ENCODE results near the gene ATG10.

ATG10 gene

DNA sequence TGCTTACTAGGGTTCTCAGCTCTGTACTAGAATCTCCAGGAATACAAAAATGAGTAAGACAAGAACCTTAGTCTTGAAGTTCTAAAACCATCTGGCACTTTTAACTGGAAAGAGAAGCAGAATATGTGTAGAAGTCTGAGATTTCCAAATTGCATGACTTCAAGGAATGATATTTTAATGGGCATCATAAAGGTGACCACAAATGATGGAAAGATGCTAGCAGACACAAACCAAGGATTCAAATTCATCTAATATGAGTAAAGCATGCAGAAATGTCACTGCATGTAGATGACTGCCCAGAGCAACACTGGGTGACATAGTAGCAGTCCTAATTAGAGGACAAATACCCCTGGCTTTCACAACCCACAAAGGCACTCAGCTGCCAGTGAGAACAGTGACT lies 189.1 kb downstream of the ATG10 start:
- H3K9ac ChIP-seq (ENCODE audit: low read length), result no peak overlapping the region
- TF ChIP-seq, protein P1, sequence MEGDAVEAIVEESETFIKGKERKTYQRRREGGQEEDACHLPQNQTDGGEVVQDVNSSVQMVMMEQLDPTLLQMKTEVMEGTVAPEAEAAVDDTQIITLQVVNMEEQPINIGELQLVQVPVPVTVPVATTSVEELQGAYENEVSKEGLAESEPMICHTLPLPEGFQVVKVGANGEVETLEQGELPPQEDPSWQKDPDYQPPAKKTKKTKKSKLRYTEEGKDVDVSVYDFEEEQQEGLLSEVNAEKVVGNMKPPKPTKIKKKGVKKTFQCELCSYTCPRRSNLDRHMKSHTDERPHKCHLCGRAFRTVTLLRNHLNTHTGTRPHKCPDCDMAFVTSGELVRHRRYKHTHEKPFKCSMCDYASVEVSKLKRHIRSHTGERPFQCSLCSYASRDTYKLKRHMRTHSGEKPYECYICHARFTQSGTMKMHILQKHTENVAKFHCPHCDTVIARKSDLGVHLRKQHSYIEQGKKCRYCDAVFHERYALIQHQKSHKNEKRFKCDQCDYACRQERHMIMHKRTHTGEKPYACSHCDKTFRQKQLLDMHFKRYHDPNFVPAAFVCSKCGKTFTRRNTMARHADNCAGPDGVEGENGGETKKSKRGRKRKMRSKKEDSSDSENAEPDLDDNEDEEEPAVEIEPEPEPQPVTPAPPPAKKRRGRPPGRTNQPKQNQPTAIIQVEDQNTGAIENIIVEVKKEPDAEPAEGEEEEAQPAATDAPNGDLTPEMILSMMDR (IDR thresholded peaks at IDR 0.05; ENCODE audit: low read length), result no peak
- no peak for TF ChIP-seq EZH2 (IDR thresholded peaks at IDR 0.05; ENCODE audit: borderline replicate concordance, low read length)
- H4K20me1 ChIP-seq (ENCODE audit: insufficient read depth, low read length), result no peaks in the 10 kb centered on the region
- H3K4me3 ChIP-seq (ENCODE audit: low read depth, low read length, poor library complexity, severe bottlenecking), result no peak overlapping the region
- H3K27ac ChIP-seq (ENCODE audit: low read depth, low read length, poor library complexity, severe bottlenecking), result no peak overlapping the region
- H3K36me3 ChIP-seq (ENCODE audit: insufficient read depth, low read length), result no peaks in the 10 kb centered on the region
- no peak overlapping the region for H3K4me2 ChIP-seq (ENCODE audit: low read length)
- peaks cover 7% of the 10 kb centered on the region for H3K4me1 ChIP-seq (ENCODE audit: insufficient read depth, low read length, severe bottlenecking)
- no peaks in the 10 kb centered on the region for H3K27me3 ChIP-seq (ENCODE audit: insufficient read depth, low read length)
- H3K79me2 ChIP-seq (ENCODE audit: insufficient read depth, low read length), result no peaks in the 10 kb centered on the region
- no peaks in the 10 kb centered on the region for H3K9me3 ChIP-seq (ENCODE audit: low read length)
- H3K9me2 ChIP-seq (ENCODE audit: low read depth, low read length), result no peaks in the 10 kb centered on the region
- no peak overlapping the region for H2AFZ ChIP-seq (ENCODE audit: low read length)
- H3F3A ChIP-seq (ENCODE audit: insufficient read depth, low read length), result 0 out of 2 replicates have a peak, but pooled peaks cover 3% of the 10 kb centered on the region

DNA sequence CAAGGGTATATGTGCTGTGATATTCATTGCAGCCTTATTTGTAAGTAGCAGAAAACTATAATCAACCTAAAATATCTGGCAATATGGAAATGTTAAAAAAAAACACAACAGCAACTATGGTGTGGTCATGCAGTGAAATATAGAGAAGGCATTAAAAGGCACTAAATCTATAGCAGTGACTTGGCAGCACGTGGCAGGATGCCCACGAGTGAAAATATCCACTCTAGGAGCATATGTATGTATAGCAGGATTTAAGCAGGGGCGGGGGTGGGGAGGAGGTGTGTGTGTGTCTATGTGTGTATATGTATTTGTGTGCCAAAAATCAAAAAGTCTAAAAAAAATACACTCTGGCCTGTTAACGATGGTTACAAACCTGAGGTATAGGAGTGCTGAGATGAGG lies 190.8 kb downstream of the ATG10 start:
- Histone ChIP-seq H3K9me3 (ENCODE audit: low read length) (no peaks in the 10 kb centered on the region), H2AFZ (ENCODE audit: low read length) (no peak overlapping the region), H3K9me2 (ENCODE audit: low read depth, low read length) (no peaks in the 10 kb centered on the region), H3K4me3 (ENCODE audit: low read depth, low read length, poor library complexity, severe bottlenecking) (no peak overlapping the region), H3K9ac (ENCODE audit: low read length) (no peak overlapping the region), H3F3A (ENCODE audit: insufficient read depth, low read length) (0 out of 2 replicates have a peak, but pooled peaks cover 3% of the 10 kb centered on the region), H3K27ac (ENCODE audit: low read depth, low read length, poor library complexity, severe bottlenecking) (no peak overlapping the region), H4K20me1 (ENCODE audit: insufficient read depth, low read length) (no peaks in the 10 kb centered on the region), H3K4me2 (ENCODE audit: low read length) (no peak overlapping the region), H3K4me1 (ENCODE audit: insufficient read depth, low read length, severe bottlenecking) (peaks cover 21% of the 10 kb centered on the region), H3K79me2 (ENCODE audit: insufficient read depth, low read length) (no peaks in the 10 kb centered on the region), H3K36me3 (ENCODE audit: insufficient read depth, low read length) (no peaks in the 10 kb centered on the region), H3K27me3 (ENCODE audit: insufficient read depth, low read length) (no peaks in the 10 kb centered on the region)
- TF ChIP-seq, protein P1 (IDR thresholded peaks at IDR 0.05; ENCODE audit: low read length), result no peak
- TF ChIP-seq EZH2 (IDR thresholded peaks at IDR 0.05; ENCODE audit: borderline replicate concordance, low read length), result no peak

DNA sequence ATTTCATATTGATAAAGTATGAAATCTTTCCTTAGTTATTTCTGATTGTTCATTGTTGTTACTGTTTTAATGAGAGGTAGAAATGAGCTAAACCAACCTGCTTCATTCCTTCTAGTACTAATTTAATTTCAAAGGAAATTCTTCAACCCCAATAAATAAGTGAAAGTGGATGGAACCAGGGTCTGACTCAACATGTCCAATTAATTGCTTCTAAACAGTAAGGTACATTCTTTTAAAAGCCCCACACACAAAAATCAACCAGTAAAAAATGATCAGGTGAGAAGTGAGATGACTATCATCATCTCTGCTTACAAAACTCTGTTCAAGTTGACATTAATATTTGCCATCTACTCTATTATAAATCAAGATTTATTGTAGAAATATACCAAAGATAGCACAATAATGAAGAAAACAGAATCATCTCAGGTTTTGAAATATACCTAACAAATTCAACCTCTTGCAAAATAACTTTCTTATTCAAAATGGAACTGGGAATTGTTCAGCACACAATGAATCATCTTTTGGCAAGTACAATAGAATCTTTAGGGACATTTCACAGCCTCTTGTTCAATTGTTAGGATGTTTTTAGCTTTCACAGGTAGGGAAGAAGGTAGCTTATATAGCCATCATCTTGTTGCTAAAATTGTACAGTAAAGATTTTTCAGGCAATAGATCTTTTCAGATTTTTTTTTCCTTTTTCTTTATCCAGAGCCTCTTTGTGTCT lies 191.8 kb downstream of the ATG10 start:
- Histone ChIP-seq H3K4me3 (ENCODE audit: low read depth, low read length, poor library complexity, severe bottlenecking) (no peak overlapping the region), H2AFZ (ENCODE audit: low read length) (no peak overlapping the region), H3K4me2 (ENCODE audit: low read length) (no peak overlapping the region), H3K27me3 (ENCODE audit: insufficient read depth, low read length) (no peaks in the 10 kb centered on the region), H3K36me3 (ENCODE audit: insufficient read depth, low read length) (no peaks in the 10 kb centered on the region), H3K9me2 (ENCODE audit: low read depth, low read length) (no peaks in the 10 kb centered on the region), H3K4me1 (ENCODE audit: insufficient read depth, low read length, severe bottlenecking) (peaks cover 25% of the 10 kb centered on the region), H3K27ac (ENCODE audit: low read depth, low read length, poor library complexity, severe bottlenecking) (no peak overlapping the region), H4K20me1 (ENCODE audit: insufficient read depth, low read length) (no peaks in the 10 kb centered on the region), H3K9me3 (ENCODE audit: low read length) (no peaks in the 10 kb centered on the region), H3K9ac (ENCODE audit: low read length) (no peak overlapping the region), H3K79me2 (ENCODE audit: insufficient read depth, low read length) (no peaks in the 10 kb centered on the region), H3F3A (ENCODE audit: insufficient read depth, low read length) (0 out of 2 replicates have a peak, but pooled peaks cover 3% of the 10 kb centered on the region)
- TF ChIP-seq, protein P1 (IDR thresholded peaks at IDR 0.05; ENCODE audit: low read length), result no peak
- TF ChIP-seq EZH2 (IDR thresholded peaks at IDR 0.05; ENCODE audit: borderline replicate concordance, low read length), result no peak

Data from OCI-LY1 (cell line).